IMR-90 (cell line): ENCODE measurements around the gene CCDC148.

ENCODE experiments used
- CEBPB ChIP-seq: IDR thresholded peaks from 2 replicates; pipeline ENCODE4 v1.6.1; 2012; ENCODE audit warnings: low read depth, low read length, improper control_type of control experiment
- FOS ChIP-seq: fragments of 150-350 bp; IDR thresholded peaks from 2 replicates; pipeline ENCODE4 v1.6.1; 2016; ENCODE audit warnings: low read depth, low read length
- POLR2A ChIP-seq: IDR thresholded peaks from 2 replicates; pipeline ENCODE4 v1.6.1; 2012; ENCODE audit warnings: mild to moderate bottlenecking, low read depth, low read length
- RAD21 ChIP-seq: IDR thresholded peaks from 2 replicates; pipeline ENCODE4 v1.6.1; 2012; ENCODE audit warnings: low read length, improper control_type of control experiment
- SMC3 ChIP-seq: fragments of 150-350 bp; IDR thresholded peaks from 2 replicates; pipeline ENCODE4 v1.6.1; 2016; ENCODE audit warnings: low read depth, mild to moderate bottlenecking, antibody characterized with exemption, low read length, moderate library complexity
- TF ChIP-seq, protein P1 (sequence below): conservative IDR thresholded peaks from 2 replicates; pipeline ENCODE4 v1.5.1; 2012; ENCODE audit warnings: mild to moderate bottlenecking, low read depth, low read length, improper control_type of control experiment
- TF ChIP-seq, protein P2 (sequence below): fragments of 150-350 bp; IDR thresholded peaks from 2 replicates; pipeline ENCODE4 v1.6.1; 2017; ENCODE audit warnings: mild to moderate bottlenecking, antibody characterized with exemption, low read length, low read depth

- TF ChIP-seq, protein P1, sequence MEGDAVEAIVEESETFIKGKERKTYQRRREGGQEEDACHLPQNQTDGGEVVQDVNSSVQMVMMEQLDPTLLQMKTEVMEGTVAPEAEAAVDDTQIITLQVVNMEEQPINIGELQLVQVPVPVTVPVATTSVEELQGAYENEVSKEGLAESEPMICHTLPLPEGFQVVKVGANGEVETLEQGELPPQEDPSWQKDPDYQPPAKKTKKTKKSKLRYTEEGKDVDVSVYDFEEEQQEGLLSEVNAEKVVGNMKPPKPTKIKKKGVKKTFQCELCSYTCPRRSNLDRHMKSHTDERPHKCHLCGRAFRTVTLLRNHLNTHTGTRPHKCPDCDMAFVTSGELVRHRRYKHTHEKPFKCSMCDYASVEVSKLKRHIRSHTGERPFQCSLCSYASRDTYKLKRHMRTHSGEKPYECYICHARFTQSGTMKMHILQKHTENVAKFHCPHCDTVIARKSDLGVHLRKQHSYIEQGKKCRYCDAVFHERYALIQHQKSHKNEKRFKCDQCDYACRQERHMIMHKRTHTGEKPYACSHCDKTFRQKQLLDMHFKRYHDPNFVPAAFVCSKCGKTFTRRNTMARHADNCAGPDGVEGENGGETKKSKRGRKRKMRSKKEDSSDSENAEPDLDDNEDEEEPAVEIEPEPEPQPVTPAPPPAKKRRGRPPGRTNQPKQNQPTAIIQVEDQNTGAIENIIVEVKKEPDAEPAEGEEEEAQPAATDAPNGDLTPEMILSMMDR = no peak
- no peak for TF ChIP-seq FOS
- TF ChIP-seq POLR2A = no peak
- TF ChIP-seq CEBPB = no peak
- TF ChIP-seq RAD21 = no peak
- TF ChIP-seq SMC3 = no peak
- TF ChIP-seq, protein P2, sequence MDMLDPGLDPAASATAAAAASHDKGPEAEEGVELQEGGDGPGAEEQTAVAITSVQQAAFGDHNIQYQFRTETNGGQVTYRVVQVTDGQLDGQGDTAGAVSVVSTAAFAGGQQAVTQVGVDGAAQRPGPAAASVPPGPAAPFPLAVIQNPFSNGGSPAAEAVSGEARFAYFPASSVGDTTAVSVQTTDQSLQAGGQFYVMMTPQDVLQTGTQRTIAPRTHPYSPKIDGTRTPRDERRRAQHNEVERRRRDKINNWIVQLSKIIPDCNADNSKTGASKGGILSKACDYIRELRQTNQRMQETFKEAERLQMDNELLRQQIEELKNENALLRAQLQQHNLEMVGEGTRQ = no peak
These were observed 42.2 kb upstream of the CCDC148 start for GRCh38 chr2:158498749-158499136.
